Muscle of arm (tissue), 12 donors: ENCODE results near the gene GTF3C1. TPM values are rescaled to one million over a fixed set of nuclear protein-coding genes. Genes with fewer than 3 reads are reported as not detected.
"Not testable (repeated sequence)": the region's sequence is repeated elsewhere in the genome, so short reads cannot be mapped to it uniquely, and the experiment has no call there.

Experiments used
- DNase-seq: peaks from one replicate; pipeline ENCODE4 v3.0.0-alpha.2; 2013
- polyA plus RNA-seq, 12 donors: library from polyadenylated mRNA; unstranded; fragments of 120-200 nt; gene quantifications; one replicate each; pipeline ENCODE4 v1.2.1, GENCODE V29; 2013; ENCODE audit not compliant: insufficient read length in 12 of 12

Gene GTF3C1
- polyA plus RNA-seq, 12 donors, result 23.4 to 72.1 (median 43.2) TPM; not detected in 1

- DNase-seq, result no peak
These were observed 80.7 kb downstream of the GTF3C1 start for GRCh38 chr16:27468941-27469531.

GRCh38 chr16:27465483-27465879, 84.2 kb downstream of the GTF3C1 start:
- DNase-seq, result no peak

- DNase-seq, result no peak
These were observed 84.9 kb downstream of the GTF3C1 start for GRCh38 chr16:27464626-27465482.

GRCh38 chr16:27463741-27464591, 85.7 kb downstream of the GTF3C1 start:
- DNase-seq, result no peak

DNA sequence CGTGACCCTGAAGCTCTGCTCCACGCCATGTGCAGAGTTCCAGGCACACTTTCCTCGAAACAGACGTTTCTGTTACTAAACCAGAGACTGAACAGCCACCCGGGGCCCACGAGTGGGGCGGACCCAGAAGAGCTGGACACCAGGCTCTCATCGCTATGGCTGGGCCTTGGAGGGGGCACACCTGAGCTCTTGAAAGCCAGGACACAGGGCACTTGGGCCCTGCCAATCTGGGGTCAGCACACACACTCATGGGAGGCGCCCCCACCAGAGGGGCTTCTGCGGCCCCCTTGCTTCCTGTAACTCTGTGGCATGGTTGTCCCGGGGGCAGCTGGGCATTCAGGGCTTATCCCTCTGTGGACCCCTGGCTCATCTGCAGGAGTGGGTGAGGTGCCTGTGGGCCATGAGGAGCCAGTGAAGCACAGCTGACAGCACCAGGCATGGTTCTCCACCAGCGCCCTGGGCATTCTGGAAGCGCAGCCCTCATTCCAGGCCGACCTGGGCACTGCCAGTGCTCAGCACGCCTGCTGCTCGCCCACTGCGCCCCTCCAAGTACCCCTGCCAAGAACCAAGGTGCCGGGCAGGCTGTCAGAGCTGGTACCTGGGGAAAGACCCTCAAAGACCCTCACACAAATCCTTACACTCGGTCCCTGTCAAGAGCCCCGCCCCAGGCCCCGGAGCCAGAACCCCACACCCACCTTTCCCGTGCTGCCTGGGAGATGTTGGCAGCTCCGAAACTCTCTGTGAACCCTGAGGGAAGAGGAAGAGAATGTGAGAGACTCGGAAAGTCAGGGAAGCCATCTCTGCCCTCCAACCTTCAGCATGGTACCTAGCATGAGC, 86.6 kb downstream of the GTF3C1 start:
- no peak for DNase-seq

GRCh38 chr16:27462200-27462845, 87.4 kb downstream of the GTF3C1 start:
- no peak for DNase-seq

DNA sequence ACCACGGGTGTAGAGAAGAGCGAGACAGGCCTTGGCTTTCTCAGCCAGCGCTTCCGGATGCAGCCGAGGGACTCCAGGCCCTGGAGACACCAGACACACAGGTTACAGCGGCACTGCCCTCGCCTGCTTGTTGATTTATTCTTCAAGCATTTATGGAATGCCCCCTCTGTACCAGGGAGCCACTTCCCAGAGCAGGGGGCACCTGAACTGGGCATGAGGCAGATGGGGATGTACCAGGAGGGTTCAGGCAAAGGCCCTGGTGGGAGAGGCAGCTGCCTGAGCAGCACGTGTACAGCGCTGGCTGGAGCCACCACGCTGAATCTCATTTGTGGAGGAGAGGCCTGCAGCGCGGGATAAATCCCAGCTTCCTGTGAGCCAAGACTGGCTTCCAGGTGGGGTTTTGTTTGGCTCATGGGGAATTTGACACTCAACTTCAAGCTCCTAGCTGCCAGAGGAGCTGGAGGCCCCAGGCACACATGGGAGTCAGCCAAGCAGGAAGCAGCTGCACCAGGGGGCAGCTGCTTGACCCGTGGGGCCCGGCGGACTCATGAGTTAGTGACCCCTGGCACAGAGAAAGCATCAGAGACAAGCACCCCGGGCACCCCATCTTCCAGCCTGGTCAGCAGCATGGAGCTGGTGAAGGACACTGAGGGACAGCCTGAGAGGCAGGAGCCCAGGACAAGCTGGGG, 88.1 kb downstream of the GTF3C1 start:
- peak; percentile 29 for DNase-seq

GRCh38 chr16:27460663-27461482, 88.8 kb downstream of the GTF3C1 start:
- no peak for DNase-seq

DNA sequence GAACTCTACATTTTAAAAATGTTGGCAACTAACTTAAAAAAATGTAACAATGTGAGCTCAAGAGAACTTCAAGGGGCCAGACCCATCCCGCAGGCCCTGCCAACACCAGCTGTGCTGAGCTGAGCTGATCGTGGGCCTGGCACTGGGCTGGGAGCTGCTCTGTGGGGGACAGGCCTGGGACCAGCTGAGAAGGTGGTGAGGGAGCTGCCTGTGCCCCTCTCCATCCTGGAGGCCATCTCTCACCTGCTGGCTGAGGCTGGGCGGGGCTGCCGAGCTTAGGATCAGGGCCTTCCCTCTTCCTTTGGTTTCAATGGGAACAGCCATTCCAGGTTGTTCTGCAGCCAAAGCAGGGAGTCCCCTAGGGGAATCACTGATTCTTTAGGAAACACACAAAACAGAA, 89.5 kb downstream of the GTF3C1 start:
- no peak for DNase-seq

DNA sequence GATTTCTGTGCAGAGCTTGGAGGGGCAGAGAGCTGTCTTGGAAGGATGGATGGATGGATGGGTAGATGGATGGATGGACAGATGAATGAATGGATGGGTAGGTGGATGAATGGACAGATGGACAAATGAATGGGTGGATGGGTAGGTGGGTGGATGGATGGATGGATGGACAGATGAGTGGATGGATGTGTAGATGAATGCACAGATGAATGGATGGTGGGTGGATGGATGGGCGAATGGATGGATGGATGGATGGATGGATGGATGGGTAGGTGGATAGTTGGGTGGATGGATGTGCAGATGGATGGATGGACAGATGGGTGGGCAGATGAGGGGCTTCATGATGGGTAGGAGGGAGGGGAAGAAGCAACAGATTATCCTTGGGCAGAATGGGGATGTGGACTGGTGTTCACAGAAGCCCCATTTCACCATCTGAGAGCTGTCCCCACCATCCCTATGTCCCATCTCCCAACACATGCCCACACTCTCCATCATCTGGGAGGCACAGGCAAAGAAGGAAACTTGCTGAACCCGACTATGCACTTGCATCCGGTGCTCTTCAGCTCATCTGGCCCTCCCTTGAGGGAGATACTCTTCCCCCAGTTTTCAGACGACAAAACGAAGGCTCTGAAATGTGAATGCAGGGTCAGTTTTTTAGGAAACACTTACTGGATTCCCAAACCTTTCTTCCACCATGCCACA, 90.6 kb downstream of the GTF3C1 start:
- no peak for DNase-seq

DNA sequence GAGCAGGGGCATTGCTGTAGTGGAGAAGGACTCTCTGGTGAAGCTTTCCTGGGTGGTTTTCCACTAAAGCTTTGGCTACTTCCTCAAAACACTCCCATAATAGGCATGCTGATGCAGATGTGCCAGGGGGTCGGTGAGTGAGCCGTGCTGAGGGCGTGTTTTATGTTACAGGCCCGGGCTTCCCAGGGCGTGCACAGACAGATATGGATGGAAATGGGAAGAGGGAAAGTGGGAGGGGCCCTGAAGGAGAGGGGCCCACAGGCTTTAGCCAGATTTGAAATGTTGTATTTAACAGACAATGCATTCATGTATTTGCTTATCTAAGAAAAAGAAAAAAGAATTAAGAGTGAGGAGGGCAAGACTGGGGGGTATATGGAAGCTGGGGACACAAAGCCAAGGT, 91.5 kb downstream of the GTF3C1 start:
- DNase-seq, result no peak

- not testable (repeated sequence) for DNase-seq
These were observed 92.2 kb downstream of the GTF3C1 start for GRCh38 chr16:27457605-27457900.

DNA sequence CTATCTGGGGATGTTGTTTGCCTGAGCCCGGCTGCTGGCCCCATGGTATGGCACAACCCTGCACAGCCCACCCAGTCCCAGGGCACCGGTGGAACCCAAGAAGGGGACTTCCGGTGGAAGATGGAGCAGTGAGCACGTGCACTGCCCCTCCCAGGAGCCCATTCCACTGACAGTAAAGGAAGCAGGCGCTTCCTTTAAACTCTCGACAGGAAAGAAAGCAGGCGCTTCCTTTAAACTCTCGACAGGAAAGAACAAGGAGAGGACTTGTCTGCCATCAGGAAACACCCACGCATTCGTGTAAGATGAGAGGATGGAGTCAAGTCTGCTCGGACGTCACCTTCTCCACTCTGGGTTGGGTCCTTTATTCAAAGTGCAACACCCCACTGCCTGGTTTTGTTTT, 94.0 kb downstream of the GTF3C1 start:
- no peak for DNase-seq

GRCh38 chr16:27453494-27453825, 96.3 kb downstream of the GTF3C1 start:
- DNase-seq, result no peak

DNA sequence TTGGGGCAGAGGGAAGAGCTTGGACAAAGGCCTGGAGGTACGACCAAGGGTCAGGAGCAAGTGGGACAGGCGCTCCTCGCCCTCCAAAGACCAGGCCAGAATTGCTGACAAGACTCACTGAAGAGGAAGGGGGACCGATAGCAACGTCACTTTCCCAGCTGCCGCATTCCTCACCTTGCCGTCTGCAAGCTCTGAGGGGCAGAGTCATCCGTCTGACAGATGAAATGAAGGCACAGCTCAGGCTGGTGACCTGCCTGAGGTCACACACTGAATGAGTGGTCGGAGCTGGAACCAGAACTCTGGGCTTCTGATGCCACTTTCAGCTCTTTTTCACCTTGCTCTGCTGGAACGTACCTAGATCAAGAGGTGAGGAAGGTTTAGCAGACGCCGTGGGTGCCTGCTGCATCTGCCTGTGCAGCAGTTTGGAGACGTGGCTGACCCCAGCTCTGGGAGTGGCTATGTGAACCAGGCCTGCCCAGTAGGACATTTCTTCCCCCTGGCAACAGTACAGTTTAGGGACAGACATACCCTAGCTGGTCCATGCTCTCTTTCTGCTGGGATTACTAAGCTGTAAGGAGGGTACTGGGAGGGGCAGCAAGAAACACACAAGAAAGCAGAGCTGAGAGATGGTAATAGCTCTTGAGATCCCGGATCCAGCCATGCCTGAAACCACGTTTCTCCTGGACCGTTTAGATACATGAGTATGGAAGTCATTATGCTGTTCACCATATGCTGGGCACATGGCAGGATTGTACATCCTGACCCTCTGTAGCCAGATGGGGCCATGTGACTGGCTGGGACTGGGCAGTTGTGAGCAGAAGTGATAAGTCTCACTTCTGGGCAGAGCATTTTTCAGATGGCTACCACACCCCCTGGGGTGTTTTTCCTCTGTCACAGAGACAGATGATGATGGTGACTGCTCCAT, 96.9 kb downstream of the GTF3C1 start:
- DNase-seq, result no peak

DNA sequence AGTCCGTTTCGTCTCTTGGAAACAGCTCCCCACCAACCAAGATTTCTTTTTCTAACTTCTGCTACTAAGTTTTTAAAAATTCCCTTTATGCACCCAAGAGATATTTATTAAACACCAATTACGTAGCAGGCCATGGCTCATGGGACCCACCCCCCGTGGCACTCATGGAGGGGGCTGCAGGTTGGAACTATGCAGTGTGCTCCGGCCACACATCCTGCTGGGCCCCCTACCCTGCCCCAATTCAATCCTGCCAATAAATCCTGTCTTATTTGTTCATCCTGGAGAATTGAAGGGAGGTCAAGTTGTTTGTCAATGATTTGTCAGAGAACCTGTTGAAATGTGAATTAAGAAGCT, 99.5 kb downstream of the GTF3C1 start:
- DNase-seq, result no peak

GRCh38 chr16:27449434-27450195, 100.1 kb downstream of the GTF3C1 start:
- DNase-seq, result no peak
